Fibroblast of lung (primary cell): Measurements from ENCODE around the gene HIGD1A. TPM values are rescaled to one million over a fixed set of nuclear protein-coding genes. Genes with fewer than 3 reads are reported as not detected.

Experiments
- DNase-seq, 2 donors: peaks; one replicate each; pipeline versions ENCODE4 v3.0.0 to v3.0.0-alpha.2; 2010; ENCODE audit warnings: low read depth in 2 of 2
- H2AFZ ChIP-seq: 2 replicates; pipeline ENCODE4 v1.5.1; 2012; ENCODE audit warnings: low read length, control low read depth, inconsistent platforms
- H3K27ac ChIP-seq: 2 replicates; pipeline ENCODE4 v1.5.1; 2011; ENCODE audit warnings: low read length, control low read depth; ENCODE audit not compliant: insufficient read depth
- H3K27me3 ChIP-seq: 2 replicates; pipeline ENCODE4 v1.5.1; 2011; ENCODE audit warnings: mild to moderate bottlenecking, low read length; ENCODE audit not compliant: control insufficient read depth, insufficient read depth
- H3K36me3 ChIP-seq: 2 replicates; pipeline ENCODE4 v1.5.1; 2011; ENCODE audit warnings: low read length; ENCODE audit not compliant: control insufficient read depth, insufficient read depth
- H3K4me1 ChIP-seq: 2 replicates; pipeline ENCODE4 v1.5.1; 2011; ENCODE audit warnings: low read length; ENCODE audit not compliant: control insufficient read depth, insufficient read depth; ENCODE audit errors: extremely low read depth
- H3K4me2 ChIP-seq: 2 replicates; pipeline ENCODE4 v1.5.1; 2011; ENCODE audit warnings: low read length, control low read depth; ENCODE audit not compliant: insufficient read depth; ENCODE audit errors: extremely low read depth
- H3K4me3 ChIP-seq, 4 experiments: fragments of 200-600 bp in 1 of 4; sonication (generic) in 1 of 4; replicated peaks in 1 of 4; 2 replicates each; pipeline ENCODE4 v1.5.1; 2011 to 2016; ENCODE audit warnings: low read length in 4 of 4, low read depth in 3 of 4, mild to moderate bottlenecking in 3 of 4, control low read depth in 2 of 4, inconsistent platforms in 1 of 4, mixed read lengths in 1 of 4; ENCODE audit not compliant: insufficient read depth in 1 of 4; ENCODE audit errors: control extremely low read depth in 1 of 4
- H3K79me2 ChIP-seq: 2 replicates; pipeline ENCODE4 v1.5.1; 2012; ENCODE audit warnings: mild to moderate bottlenecking, low read length, inconsistent platforms; ENCODE audit not compliant: control insufficient read depth, insufficient read depth
- H3K9ac ChIP-seq: 2 replicates; pipeline ENCODE4 v1.5.1; 2011; ENCODE audit warnings: mild to moderate bottlenecking, low read length, control low read depth; ENCODE audit not compliant: insufficient read depth
- H3K9me3 ChIP-seq: 2 replicates; pipeline ENCODE4 v1.5.1; 2012; ENCODE audit warnings: low read depth, low read length; ENCODE audit not compliant: control insufficient read depth, insufficient read depth
- H4K20me1 ChIP-seq: 2 replicates; pipeline ENCODE4 v1.5.1; 2011; ENCODE audit warnings: low read length; ENCODE audit not compliant: control insufficient read depth, insufficient read depth; ENCODE audit errors: extremely low read depth
- CTCF ChIP-seq, 2 donors: IDR thresholded peaks in 1 of 2; conservative IDR thresholded peaks in 1 of 2; 1 replicate in 1 of 2; 2 replicates in 1 of 2; pipeline ENCODE4 v1.5.1; 2011 to 2012; ENCODE audit warnings: low read length in 2 of 2, control low read depth in 1 of 2, inconsistent platforms in 1 of 2, low read depth in 1 of 2, mild to moderate bottlenecking in 1 of 2
- EZH2 ChIP-seq: IDR thresholded peaks from 2 replicates; pipeline ENCODE4 v1.5.1; 2012; ENCODE audit warnings: low read length, control low read depth, mild to moderate bottlenecking; ENCODE audit errors: missing control alignments
- polyA plus RNA-seq, 2 donors: library from polyadenylated mRNA; depleted of rRNA in 1 of 2; stranded (reverse) in 1 of 2; unstranded in 1 of 2; fragments of >200 nt; gene quantifications; 2 replicates each; pipeline ENCODE4 v1.2.1, GENCODE V29; 2011 to 2012; ENCODE audit warnings: missing spikeins in 1 of 2
- total RNA-seq: library from RNA; depleted of rRNA; stranded (reverse); fragments of >200 nt; gene quantifications from 2 replicates; pipeline ENCODE4 v1.2.1, GENCODE V29; 2014

HIGD1A gene
- total and polyA plus RNA-seq, 2 donors (not counting 1 experiment from before 2014, with no cell fraction given), result 121 to 245 TPM

- H3K4me1 ChIP-seq, result no peaks in the 10 kb centered on the region
- no peak overlapping the region for H3K4me2 ChIP-seq
- no peaks in the 10 kb centered on the region for H4K20me1 ChIP-seq
- no peak overlapping the region for H3K9ac ChIP-seq
- H2AFZ ChIP-seq, result no peak overlapping the region
- H3K36me3 ChIP-seq, result no peaks in the 10 kb centered on the region
- no peak overlapping the region for H3K4me3 ChIP-seq
- no peak for DNase-seq
- no peak overlapping the region for H3K27ac ChIP-seq
- H3K79me2 ChIP-seq, result no peaks in the 10 kb centered on the region
- H3K9me3 ChIP-seq, result no peaks in the 10 kb centered on the region
- no peak for TF ChIP-seq CTCF (conservative IDR thresholded peaks at IDR 0.05 in 1 of 2, IDR thresholded peaks at IDR 0.05 in 1 of 2; ENCODE audit: low read depth in 1 of 2, low read length in 2 of 2)
- no peaks in the 10 kb centered on the region for H3K27me3 ChIP-seq
These were observed 51.3 kb downstream of the HIGD1A start for GRCh38 chr3:42752961-42753360.

DNA sequence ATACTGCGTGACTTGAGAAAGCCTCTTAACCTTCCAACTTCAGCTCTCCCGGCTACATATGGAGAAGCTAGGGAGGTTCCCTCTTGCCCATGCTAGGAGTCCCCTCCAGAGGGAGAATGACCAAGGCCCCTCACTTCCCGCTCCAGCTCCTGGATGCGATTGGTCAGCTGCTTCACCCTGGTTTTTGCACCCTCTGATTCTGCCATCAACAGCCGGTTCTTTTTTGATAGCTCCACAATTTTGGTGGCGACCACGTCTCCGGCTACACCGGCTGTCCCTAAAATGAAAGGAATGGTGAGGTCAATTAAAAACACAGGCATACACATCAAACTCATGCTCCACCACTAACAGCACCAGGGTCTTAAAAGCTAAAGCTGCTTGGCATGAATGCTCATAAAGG is 51.8 kb downstream of the HIGD1A start:
- Histone ChIP-seq H3K4me3 (no peak overlapping the region), H3K4me1 (no peaks in the 10 kb centered on the region), H4K20me1 (no peaks in the 10 kb centered on the region), H3K9me3 (no peaks in the 10 kb centered on the region), H2AFZ (no peak overlapping the region), H3K4me2 (no peak overlapping the region), H3K27me3 (no peaks in the 10 kb centered on the region), H3K27ac (no peak overlapping the region), H3K9ac (no peak overlapping the region), H3K36me3 (no peaks in the 10 kb centered on the region), H3K79me2 (no peaks in the 10 kb centered on the region)
- TF ChIP-seq EZH2 (no peak), CTCF (conservative IDR thresholded peaks at IDR 0.05 in 1 of 2, IDR thresholded peaks at IDR 0.05 in 1 of 2; ENCODE audit: low read depth in 1 of 2, low read length in 2 of 2) (no peak)
- no peak for DNase-seq

DNA sequence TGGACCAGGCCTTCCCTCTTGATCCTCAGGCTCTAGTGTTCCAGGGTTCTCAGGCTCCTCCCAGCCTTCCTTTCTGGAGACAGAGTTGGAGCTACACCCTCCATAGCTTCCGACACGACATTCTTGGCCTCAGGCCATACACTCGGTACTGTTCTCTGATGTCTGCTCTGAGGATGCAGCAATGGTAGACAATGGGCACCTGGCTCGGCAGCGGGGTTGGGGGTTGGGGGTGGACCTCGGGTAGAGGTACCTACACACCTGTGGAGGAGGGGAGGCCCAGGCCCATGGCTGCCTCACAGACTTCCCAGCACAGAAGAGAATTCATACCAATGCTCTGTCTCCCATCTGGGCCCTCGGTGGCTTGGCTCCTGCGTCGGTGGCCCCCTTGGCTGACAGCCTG is 52.7 kb downstream of the HIGD1A start:
- no peak overlapping the region for H2AFZ ChIP-seq
- DNase-seq, result no peak
- no peak overlapping the region for H3K9ac ChIP-seq

More for the DNA sequence above, 52.7 kb downstream of the HIGD1A start:
- H3K4me2 ChIP-seq, result no peak overlapping the region
- TF ChIP-seq EZH2 (no peak), CTCF (conservative IDR thresholded peaks at IDR 0.05 in 1 of 2, IDR thresholded peaks at IDR 0.05 in 1 of 2; ENCODE audit: low read depth in 1 of 2, low read length in 2 of 2) (no peak)
- H3K27ac ChIP-seq, result no peak overlapping the region
- H3K27me3 ChIP-seq, result no peaks in the 10 kb centered on the region
- H3K4me1 ChIP-seq, result no peaks in the 10 kb centered on the region
- H4K20me1 ChIP-seq, result no peaks in the 10 kb centered on the region
- H3K36me3 ChIP-seq, result no peaks in the 10 kb centered on the region
- no peak overlapping the region for H3K4me3 ChIP-seq
- H3K79me2 ChIP-seq, result no peaks in the 10 kb centered on the region
- H3K9me3 ChIP-seq, result no peaks in the 10 kb centered on the region
